ENCODE results near the gene CAMKK2.
A peak's percentile ranks its signal among the peaks of the same experiment; 100 is the strongest.

DNA sequence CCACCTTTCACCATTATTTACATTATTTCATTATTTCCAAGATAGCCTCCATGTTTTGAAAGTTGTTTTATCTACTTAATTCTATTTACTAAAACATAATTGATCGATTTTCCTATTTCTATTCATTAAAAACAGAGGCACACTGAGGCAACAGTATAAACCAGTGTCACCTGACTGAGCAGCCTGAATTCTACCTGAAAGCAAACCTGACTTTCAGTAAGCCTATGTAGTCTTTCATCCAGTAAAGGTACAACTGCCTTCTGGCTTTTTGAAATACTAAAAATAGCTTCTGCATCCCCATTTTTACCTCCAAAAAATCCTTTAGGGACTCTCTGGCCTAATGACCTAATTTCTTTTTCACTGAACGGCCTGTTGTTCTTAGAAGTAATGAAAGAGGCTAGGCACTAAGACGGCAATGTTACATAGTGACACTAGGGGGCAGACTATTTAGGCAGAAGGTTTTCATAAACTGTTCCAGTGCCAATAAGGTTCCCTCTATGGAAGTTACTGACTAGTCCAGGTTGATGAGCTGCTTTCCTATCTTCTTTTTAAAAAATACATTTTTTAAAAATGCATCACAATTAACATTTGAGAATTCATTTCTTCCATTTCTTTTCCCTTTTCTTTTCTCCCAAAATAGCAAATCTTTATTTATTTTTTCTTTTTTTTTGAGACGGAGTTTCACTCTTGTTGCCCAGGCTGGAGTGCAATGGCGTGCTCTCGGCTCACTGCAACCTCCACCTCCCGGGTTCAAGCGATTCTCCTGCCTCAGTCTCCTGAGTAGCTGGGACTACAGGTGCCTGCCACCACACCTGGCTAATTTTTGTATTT lies 38.2 kb upstream of the CAMKK2 start:
- TF ChIP-seq, protein P1, sequence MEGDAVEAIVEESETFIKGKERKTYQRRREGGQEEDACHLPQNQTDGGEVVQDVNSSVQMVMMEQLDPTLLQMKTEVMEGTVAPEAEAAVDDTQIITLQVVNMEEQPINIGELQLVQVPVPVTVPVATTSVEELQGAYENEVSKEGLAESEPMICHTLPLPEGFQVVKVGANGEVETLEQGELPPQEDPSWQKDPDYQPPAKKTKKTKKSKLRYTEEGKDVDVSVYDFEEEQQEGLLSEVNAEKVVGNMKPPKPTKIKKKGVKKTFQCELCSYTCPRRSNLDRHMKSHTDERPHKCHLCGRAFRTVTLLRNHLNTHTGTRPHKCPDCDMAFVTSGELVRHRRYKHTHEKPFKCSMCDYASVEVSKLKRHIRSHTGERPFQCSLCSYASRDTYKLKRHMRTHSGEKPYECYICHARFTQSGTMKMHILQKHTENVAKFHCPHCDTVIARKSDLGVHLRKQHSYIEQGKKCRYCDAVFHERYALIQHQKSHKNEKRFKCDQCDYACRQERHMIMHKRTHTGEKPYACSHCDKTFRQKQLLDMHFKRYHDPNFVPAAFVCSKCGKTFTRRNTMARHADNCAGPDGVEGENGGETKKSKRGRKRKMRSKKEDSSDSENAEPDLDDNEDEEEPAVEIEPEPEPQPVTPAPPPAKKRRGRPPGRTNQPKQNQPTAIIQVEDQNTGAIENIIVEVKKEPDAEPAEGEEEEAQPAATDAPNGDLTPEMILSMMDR (IDR thresholded peaks at IDR 0.05): peak; percentile 56 to 86 (median 78)
- no peak for TF ChIP-seq POLR2A (IDR thresholded peaks at IDR 0.05)
